HG03139 (cell line): Measurements from ENCODE around the gene PJVK.
A peak's percentile ranks its signal among the peaks of the same experiment; 100 is the strongest.
"Not testable (repeated sequence)": the region's sequence is repeated elsewhere in the genome, so short reads cannot be mapped to it uniquely, and the experiment has no call there.

Source experiments
- ATAC-seq: cut with Tn5 transposase; IDR thresholded peaks from one replicate; pipeline ENCODE4 v1.9.1; 2021; ENCODE audit not compliant: unreplicated experiment

The PJVK gene, protein sequence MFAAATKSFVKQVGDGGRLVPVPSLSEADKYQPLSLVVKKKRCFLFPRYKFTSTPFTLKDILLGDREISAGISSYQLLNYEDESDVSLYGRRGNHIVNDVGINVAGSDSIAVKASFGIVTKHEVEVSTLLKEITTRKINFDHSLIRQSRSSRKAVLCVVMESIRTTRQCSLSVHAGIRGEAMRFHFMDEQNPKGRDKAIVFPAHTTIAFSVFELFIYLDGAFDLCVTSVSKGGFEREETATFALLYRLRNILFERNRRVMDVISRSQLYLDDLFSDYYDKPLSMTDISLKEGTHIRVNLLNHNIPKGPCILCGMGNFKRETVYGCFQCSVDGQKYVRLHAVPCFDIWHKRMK

DNA sequence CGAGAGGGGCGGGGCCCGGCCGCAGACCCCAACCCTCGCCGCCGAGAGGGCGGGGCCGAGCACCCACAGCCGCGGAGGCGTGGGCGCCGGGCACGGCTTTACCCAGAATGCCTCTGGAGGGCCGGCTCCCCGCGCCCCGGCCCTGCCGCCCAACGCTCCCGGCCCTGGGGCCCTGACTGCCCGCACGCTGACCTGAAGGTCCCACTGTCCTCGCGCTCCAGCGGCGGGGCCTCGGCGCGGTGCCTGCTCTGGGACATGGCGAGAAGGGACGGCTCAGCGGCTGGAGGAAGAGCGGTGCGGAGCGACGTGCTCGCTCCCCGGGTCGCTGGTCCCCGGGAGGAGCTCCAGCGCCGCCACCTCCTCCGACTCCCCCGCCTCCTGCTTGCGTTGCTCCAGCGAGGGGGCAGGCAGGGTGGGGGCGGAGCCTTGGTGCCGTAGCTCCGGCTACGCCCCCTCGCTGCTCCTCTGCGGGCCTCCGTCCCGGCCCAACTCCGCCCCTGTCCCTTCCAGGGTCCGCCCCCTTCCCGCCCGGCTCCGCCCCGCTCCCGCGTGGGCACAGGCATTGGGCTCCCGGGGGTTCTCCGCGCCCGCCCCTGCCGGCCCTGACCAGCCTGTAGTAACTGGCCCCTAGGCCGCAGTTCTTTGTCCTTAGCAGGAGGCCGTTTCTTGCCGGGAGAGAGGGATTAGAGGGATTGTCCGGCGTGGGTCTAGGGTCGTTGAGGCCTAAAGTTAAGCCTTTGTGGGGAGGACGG, at the start of gene PJVK, which contains the start of gene PRKRA:
PJVK (plus strand) TSS at position 605 of the 752 bp plus-strand sequence. CDS start 2,032 bp downstream, outside the sequence.
PRKRA (minus strand) TSS at position 402 of the 752 bp plus-strand sequence; CDS start at position 257, 145 bp downstream.
- peak; percentile 80 for ATAC-seq

DNA sequence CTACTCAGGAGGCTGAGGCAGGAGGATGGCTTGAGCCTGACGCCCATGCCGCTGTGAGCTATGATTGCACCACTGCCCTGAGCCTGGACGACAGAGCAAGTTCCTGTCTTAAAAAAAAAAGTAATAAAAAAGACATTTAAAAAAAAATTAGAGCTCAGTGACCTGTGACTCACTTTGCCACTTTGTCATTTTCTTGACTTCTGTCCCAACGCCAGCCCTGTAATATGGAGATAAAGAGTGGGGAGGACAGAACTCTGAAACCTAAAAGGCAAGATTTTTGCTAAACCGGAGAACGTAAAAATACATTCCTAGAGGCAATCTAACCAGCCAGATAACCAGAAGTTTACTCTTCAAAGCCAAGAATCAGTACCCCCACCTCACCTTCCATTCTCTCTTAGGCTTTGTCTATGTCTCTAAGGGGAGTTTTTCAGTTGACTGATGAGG, 49.2 kb upstream of the PJVK start:
- ATAC-seq = no peak

DNA sequence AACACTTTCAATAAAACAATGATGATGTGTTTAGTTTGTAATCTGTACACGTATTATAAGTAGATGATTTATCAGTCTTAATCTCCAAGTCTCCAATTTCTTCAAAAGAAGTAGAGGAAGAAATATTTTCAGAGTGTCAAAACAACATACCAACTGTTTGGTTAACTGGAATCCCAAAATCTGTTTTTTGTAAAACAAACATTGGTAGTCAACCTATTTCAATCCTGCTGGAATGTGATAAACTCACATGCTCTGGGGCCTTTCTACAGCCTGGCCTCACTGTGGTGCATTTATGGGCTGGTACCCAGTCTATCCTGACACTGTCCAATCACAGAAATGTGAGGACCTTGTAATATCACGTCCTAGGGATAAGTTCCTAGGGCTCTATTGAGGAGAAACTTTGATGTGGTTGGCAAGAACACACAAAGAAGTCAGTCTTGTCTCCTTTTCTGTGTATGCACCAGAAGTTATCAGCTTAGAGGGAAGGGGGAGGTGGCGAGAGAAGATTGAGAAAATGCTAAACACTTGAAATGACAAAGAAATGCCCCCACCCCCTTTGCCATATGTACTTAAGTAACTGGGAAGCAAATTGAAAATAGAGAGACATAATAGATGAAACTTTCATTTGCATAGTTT, 47.4 kb upstream of the PJVK start:
- ATAC-seq = peak; percentile 34

DNA sequence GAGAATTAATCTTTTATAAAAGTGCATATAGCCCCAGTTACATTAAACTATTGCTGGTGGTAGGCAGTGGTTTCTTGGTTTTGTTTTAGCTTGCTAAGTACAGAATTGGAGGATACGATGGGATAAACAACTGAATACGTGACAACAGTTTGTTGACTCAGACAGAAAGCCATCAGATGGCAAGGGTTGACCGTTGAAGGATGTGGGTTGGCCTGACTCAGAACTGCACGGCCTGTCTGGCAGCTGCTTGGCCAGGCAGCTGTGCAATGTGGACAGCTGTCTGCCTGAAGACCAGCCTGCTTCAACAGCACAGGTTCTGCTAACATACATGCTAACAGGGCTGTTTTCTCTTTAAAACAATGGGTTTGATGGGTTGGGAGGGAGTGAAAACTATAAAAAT, 46.8 kb upstream of the PJVK start:
- peak; percentile 100 for ATAC-seq

DNA sequence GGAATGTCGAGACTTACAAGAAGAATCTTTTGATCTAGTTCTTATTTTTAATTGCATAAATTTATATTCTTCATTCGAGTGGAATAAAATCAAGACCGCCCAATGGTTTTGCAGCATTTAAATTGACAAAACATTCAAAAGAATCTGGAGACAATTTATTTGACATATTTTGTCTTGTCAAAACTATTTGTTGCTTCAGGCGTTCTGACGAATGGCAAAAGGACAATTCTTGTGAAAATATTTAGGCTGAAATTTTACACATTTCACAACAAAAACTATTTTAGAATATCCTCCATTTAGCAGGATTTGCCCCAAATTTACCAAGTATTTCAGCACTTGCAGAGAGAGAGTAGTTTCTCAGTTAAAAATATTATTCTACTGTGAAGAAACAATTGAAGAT, 41.9 kb upstream of the PJVK start:
- no peak for ATAC-seq

DNA sequence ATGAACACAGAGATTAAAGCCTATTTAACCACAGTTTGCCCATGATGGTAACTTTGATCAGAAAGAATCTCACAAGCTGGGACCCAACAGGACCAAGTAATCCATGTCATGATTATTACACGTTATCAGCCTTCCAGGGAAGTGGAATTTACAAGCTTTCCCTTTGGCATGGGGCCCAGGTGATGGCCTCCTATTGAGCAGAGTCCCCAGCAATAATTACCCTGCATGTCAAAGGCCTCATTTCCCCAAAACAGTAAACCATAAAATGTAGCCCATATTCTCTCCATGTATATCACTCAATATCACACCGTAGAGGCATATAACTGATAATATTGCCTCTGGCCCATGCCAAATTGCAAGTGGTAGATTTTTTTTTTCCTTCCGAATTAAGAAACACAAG, 39.1 kb upstream of the PJVK start:
- no peak for ATAC-seq

DNA sequence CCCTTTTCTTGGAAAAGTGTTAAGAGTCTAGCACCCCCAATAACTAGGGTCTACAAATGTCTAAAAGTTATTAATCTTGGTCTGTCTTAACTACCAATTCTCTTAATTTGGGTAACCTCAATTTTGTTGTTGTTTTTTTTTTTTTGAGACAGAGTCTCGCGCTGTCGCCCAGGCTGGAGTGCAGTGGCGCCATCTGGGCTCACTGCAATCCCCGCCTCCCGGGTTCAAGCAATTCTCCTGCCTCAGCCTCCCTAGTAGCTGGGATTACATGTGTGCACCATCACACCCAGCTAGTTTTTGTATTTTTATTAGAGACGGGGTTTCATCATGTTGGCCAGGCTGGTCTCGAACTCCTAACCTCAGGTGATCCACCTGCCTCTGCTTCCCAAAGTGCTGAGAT, 38.7 kb upstream of the PJVK start:
- ATAC-seq = not testable (repeated sequence)

DNA sequence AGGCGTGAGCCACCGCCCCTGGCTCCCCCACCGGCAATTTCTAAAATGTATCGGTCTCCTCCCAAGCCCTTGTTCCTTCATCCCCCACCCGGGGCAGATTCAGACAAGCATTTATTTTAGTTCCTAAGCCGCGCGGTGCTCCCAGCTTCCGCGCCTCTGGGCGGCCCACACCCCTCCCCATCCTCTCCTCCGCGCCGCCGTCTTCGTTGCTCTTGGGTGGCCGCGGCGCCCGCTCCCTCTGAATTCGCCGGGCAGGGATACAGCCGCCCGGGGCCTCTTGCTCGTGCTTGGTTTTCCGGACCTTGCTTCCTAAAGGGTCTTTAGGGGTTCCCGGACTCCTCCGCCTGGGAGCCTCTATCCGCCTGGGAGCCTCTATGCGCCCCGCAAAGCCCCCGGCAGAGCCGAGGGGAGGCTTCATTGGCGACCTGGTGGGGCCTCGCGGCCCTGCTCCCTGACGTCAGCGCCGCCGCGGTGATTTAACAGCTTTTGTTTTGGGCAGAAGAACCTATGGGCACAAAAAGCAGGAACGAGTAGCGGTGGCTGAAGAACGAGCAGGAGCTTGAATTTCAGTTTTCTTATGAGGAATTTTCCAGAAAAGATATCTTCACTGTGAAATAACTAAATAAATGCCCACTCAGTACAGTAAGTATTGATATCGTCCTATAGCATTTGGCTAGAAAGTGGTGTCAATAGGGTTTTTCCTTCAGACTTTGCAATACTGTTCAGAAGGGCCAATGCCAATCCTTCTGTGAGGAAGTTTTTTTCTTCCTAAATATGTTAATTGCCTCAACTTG, 37.5 kb upstream of the PJVK start:
- ATAC-seq = peak; percentile 65

DNA sequence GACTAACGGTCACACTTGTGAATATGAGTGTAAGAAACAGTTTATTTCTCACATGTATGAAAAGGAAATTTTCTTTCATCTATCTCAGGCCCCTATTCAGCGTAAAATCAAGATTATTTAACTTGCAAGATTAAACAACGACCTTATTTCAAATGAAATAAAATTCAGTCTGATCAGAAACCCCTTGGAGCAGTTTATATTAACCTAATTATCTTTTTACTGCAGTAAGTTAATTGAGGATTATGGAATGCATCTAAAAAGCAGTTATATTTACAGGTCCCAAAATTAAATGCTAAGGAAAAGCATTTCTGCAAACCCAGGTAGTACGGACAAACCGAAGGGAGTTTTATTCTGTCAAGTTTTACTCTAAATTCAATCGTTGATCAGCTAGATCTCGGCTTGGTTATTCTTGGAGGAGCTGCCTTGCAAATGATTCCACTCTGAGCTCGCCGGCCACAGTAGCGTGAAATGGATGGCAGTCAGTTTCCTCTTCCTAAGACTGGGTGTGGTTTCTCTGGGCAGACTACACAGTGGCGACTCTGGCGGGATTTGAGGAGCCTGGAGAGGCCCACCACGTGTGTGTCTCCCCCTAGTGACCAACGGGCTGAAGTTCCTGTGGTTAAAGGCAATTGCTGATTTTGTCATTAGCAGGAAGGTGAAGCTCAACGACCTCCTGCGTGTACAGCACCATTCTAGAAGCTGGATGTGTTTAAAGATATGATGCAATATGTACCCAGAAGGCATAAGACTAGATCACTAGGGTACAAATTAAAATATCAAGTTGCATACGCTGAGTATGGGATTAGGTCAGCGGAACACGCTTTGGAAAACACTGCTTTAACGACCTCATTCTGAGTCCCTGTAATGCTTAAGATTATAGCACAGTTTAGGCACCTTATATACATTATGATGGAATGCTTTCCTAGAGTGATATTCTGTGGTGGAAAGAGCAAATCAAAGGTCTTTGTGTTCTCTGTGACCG, 36.6 kb upstream of the PJVK start:
- peak; percentile 80 for ATAC-seq

DNA sequence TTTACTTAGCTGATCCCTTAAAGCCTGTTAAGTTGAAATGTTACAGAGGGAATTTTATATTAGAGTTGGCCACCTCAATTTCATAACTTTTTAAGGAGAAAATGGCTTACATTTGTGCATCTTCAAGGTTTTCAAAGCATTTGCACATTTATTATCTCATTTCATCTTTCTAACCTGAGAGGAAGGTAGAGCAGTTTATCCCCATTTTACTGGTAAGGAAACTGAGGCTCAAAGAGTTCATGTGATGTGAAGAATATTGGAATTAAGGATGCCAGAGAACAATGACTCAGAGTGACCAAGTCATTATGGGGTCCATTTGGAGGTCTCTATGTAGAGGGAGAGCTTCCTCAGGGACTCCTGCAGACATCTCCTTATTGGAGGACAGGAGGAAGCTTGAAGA, 35.2 kb upstream of the PJVK start:
- no peak for ATAC-seq

DNA sequence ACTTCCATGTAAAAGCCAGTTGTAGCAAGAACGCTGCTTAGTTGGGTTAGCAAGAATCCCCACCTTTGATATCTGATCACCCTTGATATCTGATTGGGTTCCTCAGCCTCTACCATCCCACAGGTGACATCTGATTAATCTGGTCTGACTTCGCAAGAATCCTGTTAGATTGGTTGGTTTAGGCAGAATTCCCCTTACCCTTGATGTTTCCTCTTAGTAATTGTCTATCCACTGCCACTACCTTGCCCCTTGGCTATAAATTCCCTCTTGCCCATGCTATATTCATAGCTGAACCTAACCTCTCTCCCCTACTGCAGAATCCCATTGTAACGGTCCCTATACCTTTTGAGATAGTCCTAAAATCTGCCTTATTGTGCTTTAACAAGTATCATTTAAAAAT, 33.3 kb upstream of the PJVK start:
- no peak for ATAC-seq

DNA sequence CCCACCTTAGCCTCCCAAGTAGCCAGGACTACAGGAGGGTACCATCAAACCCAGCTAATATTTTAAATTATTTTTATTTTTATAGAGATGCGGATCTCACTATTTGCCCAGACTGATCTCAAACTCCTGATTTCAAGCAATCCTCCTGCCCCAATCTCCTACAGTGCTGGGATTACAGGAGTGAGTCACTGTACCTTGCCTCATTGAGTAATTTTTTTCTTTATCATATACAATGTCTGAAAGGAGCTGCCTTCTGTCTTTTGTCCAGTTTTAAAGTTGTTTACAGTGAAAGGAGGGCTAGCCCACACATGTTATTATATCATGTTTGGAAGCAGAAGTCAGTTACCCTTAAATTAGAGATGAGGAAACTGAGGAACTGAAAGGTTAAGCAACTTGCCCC, 32.8 kb upstream of the PJVK start:
- no peak for ATAC-seq

DNA sequence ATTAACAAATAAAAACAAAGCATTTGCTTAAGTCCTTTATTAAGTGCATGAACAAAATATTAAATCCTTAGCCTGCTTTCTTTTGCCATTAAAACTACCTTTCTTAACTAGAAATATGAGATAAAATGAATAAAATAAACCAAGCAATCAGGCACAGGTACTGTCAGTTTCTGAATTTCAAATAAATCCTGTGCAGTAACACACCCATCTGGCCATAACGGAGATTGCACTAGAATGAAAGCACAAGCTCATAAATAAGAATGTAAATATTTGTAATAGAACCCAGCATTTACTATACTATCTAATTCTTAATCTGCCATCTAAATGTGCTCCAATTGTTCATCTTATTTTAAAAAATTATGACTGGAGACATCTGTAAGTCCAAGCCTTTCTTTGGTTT, 32.1 kb upstream of the PJVK start:
- ATAC-seq = no peak

DNA sequence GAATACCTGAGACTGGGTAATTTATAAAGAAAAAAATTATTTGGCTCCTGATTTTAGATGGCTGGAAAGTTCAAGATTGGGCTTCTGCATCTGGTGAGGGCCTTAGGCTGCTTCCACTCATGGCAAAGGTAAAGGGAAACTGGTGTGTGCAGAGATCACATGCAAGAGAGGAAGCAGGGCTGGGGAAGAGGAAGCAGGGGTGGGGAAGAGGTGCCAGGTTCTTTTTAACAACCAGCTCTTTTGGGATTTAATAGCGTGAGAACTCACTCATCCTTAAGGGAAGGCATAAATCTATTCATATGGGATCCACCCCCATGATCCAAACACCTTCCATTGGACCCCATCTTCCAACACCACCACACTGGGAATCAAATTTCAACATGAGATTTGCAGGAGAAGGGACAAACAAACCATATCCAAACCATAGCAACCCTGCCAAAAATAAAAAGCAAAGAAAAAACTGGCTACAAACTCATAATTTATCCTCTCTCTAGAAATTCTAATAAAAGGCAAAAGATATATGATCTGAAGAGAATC, 30.6 kb upstream of the PJVK start:
- ATAC-seq = no peak

DNA sequence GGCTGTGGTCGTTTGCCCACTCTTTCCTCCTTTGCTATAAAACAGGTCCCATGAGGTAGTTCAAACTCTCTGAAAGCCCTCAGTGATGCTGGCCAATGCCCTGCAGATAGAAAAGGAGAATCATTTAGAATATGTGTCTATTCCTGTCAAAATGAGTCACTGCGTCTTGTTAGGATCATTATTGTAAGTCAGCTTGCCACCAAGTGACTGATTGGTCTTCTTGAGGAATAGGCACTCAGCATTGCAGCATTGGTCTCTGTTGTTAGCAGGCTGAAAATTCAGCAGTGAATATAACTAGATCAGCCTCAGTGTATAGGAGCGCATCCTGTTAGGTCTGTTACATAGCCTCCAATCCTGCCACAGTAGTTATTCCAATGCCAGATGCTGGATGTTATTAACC, 29.1 kb upstream of the PJVK start:
- no peak for ATAC-seq

DNA sequence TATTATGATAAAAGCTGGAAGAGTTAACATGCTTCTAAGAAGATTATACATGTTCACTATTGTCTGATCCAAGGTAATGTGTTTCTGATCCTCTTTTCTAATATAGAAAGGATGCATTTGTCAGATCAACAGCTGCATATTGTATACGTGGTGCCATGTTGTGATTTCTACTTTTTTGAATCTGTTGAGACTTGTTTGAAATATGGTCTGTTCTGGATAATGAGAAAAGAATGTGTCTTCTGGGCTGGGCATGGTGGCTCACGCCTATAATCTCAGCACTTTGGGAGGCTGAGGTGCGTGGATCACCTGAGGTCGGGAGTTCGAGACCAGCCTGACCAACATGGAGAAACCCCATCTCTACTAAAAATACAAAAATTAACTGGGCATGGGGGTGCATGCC, 27.4 kb upstream of the PJVK start:
- ATAC-seq = not testable (repeated sequence)

DNA sequence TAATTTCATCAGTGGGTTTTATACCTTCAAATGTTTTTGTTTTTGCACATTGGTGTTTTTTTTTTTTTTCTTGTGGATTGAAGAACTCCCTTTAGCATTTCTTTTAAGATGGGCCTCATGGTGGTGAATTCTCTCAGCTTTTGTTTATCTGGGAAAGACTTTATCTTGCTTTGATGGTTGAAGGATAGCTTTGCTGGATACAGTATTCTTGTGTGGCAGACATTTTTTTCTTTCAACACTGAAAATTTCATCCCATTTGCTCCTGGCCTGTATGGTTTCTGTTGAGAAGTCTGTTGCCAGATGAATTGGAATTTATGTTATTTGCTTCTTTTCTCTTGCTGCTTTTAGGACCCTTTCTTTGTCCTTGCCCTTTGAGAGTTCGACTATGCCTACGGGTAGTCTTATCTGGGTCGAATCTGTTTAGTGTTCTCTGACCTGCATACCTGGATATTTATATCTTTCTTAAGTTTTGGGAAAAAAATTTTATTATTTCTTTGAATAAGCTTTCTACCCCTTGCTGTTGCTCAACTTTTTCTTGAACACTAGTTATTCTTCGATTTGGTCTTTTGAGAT, 25.8 kb upstream of the PJVK start:
- no peak for ATAC-seq

DNA sequence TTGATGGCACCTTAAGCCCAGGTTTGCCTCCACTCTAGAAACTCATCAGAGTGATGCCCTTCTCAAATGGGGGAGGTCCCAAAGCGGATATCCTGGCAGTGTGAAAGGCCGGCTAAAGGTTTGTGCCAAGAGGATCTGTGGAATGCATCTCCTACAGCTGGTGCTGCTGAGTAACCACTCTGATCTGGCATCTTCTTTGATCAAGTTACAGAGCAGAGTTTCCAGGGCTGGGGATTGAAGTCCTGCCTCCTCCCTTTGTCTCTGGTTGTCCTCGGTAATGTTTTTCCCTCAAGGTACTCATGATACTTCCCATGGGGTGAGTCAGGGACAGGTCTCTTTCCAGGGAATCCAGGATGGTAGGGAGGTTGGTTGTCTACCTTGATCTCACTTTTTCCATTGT, 24.8 kb upstream of the PJVK start:
- no peak for ATAC-seq

DNA sequence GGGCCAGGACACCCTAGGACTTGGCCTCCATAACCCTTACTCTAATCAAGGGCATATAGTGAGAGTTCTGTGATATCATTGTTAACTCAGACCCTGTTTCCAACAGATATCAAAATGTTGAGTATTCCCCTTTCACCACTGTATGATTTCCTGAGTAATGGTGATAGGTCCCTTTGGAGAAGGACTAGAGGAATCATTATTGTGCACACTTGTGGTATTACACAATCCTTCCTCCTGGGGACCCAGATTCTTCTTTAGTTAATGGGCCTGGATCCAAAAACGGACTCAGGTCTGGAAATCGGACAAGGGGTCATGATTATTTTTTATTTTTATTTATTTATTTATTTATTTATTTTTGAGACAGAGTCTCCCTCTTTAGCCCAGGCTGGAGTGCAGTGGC, 23.7 kb upstream of the PJVK start:
- ATAC-seq = no peak
